Activated CD4-positive, alpha-beta T cell treated with anti-CD3 and anti-CD28 coated beads, Interleukin-2, amount 50 U/mL, for 48 hours (primary cell): ENCODE results near the gene COBL.
A peak's percentile ranks its signal among the peaks of the same experiment; 100 is the strongest.

Source experiments
- DNase-seq, 2 experiments: peaks; one replicate each; pipeline ENCODE4 v3.0.0-alpha.2; 2020

The COBL gene

DNA sequence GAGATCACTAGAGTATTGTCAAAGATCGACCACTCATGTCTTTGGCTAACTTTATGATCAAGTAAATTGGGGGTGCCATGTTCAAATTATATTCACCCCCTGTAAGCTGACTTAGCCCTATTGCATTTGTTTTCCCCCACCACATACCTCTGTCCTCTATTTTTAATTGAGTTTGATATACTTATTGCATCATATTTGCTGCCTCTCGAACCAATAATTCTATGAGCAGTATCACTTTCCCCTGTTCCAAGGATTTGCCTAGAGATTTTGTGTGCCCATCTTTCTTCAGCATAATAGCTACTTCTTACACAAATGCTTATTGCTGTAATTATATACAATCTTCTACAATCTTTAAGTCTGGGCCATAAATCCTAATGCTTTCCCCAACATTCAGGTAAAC, 245.2 kb downstream of the COBL start:
- no peak for DNase-seq

DNA sequence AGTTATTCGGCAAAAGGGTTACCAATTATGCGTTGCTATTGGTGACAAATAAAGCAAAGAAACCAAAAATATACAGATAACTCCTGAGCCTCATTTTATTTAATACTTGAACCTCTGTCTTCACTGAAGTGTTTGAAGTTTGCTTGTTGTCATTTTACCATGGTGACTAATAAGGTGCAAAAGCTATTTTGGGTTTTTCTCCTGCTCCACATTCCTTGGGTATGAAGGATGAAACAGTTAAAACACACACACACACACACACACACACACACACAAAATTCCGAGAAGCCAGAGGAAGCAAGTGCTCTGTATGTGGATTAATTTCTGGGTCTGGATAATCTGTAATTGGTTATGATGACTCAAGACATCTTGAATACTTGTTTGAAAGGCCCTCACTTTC, 246.5 kb downstream of the COBL start:
- DNase-seq, result no peak

DNA sequence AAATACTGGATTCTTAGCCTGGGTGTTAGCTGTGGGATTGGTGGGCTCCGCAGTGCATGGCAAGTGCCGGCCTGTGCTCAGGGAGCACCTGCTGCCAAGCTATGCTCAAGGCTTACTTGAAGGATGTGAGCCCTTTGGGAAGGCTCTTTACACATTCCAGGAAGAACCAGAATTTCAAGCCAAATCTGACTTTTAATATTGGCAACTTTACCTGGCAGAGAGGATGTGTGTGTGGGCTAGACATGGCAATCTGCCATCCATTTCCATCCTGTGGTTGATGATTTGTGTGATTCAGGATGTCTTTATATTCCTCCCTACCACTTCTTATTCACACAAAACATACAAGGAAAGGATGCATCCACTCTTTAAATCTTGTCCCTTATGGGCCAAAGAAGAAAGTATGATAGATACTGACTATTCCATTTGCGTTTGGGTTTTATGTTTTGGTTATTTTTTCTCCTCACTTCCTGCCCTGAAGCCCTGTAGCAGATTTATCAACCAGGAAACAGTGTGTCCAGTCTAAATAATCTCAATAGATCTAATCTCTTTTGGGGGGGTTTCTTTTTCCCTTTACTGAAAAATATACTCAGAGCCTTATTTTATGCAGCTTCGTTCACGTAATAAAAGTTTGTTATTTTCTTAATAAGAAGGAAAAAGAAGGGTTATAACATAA, 247.1 kb downstream of the COBL start:
- DNase-seq, result no peak

DNA sequence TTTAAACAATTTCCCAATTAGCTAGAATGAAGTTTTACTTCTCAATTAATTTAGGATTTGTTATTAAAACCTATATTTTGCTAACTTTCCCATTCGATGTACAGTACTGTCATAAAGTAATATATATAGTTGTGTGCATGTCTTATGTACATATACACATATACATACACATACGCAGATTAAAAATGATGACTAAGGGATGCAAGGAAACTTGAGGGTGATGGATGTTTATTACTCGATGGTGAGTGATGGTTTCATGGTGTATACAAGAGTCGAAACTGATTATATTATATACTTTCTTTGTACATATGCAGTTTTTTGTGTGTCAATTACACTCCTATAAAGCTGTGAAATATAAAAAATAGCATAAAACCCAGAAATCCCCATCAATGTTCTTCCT, 248.2 kb downstream of the COBL start:
- DNase-seq, result no peak

DNA sequence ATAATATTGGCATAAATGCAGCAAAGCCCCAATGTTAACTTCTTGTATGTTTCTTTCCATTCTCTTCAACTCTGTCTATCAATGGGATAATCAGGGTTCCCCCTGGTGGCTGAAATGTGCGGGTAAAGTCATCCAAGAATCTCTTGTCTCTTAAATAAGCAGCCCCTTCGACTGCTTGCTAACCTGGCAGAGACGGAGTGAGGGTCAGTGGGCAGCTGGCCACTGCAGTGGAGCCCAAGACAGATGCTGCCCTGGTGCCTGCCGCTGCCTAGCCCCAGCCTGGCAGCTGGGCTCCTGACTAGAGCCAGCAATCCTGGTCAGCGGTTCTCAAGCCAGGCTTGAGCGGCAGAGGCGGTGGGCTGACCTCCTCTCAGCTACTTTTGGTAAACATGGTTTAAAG, 248.9 kb downstream of the COBL start:
- peak; percentile 52 to 56 for DNase-seq

DNA sequence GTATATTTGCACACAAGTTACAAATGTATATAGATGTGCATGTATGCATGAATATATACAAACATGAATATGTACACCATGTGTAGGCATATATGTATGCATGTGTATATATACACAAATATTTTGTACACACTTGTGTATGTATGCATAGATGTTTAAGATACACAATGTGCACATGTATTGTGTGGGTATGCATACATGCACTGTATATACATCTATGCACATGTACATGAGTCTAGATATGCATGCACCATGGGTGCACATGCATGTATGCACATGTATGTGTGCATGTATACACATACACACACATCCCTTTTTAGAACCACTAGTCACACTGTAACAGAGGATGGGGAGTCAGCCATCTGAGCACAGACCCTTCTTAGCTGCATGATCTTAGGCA, 249.4 kb downstream of the COBL start:
- no peak for DNase-seq

DNA sequence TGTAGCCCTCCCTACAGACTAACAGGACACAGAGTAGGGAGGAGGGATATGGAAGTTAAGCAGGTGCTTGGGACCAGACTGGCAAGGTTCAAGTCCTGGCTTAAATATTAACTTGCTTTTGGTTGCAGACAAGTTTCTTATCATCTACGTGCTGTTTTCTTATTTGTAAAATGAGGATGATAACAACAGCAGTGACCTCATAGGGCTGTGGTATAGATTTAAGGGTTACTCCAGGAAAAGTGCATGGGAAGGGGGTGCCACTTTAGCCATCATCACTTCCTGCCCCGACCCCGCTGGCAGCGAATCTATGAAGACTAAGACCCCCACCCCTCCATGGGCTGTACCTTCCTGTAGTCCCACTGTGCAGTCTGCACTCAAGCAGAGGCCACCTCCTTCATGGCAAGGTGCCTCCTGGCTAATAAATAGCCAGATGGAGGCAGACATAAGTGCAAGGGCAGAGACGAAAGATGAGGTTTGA, 250.2 kb downstream of the COBL start:
- no peak for DNase-seq

DNA sequence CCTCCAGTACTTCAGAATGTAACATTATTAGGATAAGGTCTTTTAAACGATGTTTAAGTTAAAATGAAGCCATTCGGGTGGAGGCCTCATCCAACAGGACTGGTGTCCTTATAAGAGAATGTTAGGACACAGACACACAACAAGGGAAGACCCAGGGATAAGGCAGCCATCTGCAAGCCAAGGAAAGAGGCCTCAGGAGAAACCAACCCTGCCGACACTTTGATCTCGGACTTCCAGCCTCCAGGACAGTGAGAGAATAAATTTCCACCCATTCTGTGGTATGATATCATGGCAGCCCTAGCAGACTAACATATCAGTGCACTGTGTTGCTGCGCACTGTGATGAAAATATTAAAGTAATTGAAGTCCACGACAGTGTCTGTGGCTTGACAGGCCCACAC, 250.8 kb downstream of the COBL start:
- DNase-seq, result no peak

DNA sequence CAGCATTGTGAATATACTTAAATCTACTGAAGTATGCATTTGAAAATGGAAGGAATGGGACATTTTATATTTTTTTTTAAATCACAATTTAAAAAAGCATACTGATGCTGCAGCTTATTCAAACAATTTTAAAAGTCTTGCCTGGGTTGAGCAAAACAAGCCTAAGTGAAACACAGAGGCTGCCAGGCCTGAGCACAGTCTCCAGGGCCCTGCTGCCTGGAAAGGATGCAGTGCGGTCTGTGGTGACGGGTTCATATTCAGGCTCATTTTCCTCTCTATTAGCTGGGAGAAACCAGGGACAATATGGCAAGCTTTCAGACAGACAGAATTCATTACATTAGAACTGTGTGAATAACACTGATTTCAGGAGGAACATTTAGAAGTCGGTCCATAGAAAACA, 251.9 kb downstream of the COBL start:
- no peak for DNase-seq

DNA sequence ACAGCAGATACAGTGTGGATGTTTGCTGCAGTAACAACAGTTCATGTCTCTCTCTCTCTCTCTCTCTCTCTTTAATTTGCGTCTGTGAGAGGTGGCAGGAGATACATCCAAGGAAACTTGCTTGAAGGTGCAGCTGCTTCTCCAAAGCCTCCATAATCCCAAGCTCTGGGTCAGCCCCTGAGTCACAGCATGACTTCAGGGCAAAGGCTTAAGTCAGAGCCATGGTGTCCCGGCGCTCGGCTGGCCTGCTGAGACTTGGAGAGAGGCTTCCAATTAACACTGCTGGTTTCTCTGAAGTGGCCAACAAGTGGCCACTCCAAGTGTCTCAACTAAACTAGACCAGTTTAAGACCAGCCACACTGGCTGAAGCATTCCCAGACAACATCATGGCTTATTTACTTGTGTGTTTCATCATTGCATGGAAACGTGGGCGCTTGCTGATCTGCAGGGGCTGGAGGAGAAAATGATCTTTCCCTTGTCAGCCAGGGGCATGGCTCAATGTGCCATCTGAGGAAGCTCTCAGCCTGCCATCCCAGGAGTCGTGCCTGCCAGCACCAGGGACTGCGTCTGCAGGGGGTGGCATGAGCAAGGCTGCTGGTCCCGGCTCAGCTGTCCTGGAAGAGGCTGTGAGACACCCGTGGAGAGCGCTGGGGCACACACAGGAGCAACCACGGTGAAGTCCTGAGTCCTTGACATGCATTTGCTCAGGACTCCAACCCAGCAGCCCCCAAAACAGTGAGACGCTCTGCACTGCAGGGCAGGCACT, 254.2 kb downstream of the COBL start:
- DNase-seq, result no peak

DNA sequence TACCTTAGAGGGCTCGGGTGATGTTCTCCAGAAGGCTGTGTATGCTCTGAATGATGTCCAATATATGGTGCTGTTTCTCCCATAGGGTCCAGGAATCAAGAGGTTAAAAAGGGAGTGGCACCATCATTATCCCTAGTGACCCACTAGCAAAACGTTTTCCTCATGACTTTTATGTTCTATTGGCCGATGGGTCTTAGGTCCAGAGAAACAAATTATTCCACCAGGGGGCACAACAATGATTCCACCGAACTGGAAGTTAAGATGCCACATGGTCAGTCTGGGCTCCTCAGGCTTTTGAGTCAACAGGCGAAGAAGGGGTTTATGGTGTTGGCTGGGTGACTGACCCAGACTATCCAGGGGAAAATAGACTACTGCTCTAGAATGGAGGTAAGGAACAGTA, 256.1 kb downstream of the COBL start:
- no peak for DNase-seq

DNA sequence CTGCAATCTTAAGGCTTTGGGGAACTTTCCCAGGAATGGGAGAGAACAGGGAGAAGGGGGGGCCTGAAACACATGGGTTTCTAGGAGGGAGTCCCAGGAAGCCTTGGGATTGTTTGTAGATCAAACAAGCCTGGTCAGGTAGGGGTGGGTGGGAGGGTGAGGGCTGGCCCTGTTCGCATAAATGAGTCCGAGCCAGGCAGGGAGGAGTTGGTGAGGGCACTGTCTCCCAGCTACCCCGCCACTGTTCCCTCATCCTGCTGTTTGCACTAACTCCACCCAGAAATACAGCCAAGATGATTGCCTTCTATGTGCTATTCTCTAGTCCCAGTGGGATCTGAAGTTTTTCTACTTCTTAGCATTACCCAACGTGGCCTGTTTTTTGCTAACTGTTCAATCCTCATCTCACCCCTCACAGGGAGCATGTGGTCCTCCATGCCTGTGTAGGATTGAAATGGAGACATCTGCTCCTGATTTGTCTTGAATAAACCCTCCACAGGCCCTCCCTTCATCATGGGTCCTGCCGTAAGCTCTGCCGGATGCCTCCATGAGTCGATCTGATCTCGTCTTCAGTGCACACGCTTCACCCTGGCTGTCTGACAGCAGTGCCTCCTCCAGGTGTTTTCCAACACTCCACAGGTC, 257.0 kb downstream of the COBL start:
- DNase-seq, result no peak

DNA sequence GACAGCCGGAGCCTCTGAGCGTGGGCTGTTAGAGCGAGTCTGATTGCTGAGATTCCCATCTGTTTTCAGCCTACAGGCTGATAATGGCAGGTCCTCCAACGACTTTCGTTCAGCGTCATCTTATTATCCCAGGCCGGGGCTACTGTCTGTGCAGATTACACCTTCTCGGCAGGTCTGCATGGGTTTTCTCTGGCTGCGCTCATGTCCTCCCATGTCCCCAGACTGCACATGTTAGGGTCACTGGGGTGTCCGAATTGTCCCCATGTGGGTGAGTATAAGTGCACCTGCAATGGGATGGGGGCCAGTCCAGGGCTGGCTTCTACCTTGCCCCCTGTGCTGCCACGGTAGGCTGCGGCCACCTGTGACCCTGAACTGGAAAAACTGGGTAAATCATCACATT, 257.8 kb downstream of the COBL start:
- no peak for DNase-seq

DNA sequence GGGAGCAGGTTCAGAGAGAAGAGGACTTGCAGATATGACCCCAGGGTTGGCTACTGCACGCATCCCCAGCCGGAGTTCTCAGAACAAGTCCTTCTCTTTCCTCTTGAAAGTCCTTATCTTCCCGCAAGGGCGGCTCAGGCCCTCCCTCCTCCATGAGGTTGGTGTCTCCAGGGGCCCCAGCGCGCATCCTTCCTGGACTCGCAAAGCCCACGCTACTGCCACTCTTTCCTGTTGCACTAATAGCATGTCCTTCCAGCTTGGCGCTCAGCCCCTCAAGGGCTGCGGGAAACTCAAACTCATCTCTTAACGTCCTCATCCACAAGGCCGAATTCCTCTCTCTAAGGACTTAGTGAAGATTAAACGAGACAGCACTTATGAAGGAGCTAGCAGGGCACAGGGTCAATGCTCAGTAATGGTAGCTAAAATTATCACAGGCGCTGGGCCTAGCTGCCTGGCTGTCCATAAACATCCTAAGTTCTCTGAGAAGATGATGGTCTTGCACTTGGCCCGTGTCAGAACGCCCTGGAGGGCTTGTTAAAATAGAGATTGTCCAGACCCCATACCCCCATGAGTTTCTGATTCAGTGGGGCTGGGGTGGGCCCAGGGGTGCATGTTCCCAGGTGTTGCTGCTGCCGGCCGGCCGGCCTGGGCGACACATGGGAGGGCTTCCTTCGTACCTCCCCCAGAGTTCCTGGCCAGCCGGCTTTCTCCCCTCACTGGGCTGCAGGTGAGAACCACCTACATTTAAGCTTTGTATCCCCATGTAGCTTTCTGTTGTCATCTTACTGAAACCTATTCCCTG, 261.4 kb downstream of the COBL start:
- no peak for DNase-seq

DNA sequence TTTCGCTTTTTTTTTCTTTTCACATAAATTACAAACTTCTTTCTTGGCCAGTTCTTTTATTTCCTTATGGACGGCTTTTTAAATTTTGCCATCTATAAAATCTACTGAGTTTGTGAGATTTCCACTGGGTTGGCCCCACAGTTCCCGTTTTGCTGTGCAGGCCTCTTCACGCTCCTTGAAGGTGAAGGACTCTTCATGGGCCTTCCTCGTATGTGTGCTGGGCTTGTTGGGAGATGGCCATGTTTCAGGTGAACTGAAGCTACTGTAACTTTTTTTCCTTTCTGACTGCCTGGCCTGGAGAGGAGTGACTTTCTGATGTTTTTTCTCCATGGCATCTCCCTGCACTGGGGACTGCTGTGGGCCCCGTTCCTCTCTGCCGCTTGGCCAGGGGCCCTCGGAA, 262.4 kb downstream of the COBL start:
- DNase-seq, result no peak

DNA sequence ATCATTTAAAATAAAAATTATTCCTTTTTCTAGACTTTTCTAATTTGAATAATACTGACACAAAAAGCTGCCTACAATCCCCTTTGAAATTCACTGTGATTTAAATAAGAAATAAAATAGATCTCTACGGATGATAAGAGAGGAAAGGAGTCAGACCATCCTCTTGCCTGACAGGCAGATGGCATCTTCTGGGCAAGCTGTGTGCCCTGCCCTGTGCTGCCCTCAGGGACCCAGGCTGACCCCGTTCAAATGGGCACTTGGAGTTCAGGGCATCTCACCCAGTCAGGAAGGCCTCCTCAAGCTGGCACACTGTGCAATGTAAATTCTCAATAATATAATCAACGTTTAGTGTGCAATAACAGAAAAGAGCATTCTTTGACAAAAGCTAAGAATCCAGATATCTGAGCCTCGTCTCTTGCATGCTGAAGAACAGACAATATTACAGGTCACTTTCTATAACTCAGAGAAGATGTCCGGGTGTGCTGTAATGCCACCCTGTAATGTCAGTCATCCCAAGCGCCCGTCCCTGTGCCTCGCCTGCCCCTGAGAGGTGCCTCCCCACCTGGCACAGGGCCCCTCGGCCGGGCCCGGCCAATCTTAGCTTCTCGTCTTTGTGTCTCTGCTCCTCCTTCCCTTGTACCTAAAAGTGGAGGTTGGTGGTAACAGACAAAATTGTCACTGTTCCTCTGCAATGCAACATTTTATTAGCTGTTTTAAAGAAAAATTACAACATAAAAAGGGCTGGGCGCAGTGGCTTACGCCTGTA, 263.3 kb downstream of the COBL start:
- no peak for DNase-seq

DNA sequence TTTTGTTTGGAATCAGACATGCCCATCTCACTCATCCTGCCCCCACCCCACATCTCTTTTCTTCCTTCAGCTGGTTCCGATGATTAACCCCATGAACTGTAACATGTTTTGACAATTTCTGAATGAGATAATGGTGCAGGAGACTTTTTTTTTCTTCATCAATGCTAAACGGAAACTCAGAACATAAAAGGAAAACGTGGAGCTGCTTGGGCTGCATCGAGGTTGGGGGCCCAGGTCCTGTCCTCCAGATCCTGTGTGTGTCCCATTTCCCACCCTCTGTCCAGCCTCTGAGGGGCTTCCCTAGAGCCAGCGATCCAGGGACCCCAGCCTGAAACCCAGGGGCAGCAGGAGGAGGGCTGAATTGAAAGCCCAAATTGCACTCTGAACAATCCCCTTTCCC, 270.1 kb downstream of the COBL start:
- no peak for DNase-seq

DNA sequence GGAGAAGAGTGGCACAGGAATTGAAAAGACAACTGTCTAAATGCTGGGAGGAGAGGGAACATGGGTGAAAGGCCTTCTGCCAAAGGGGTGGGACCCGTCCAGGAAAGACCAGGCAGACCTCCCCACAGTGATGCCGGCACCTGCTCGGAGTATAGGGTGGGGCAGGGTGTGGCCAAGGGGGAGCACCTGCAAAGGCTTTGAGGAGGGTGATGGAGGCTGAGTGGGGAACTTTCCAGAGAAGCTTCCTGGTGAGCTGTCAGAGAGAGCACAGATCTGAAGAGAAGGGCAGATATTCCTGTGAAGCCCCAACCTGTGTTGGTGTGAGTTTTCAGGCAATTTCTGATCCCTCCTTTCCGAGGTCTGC, 270.5 kb downstream of the COBL start:
- no peak for DNase-seq

DNA sequence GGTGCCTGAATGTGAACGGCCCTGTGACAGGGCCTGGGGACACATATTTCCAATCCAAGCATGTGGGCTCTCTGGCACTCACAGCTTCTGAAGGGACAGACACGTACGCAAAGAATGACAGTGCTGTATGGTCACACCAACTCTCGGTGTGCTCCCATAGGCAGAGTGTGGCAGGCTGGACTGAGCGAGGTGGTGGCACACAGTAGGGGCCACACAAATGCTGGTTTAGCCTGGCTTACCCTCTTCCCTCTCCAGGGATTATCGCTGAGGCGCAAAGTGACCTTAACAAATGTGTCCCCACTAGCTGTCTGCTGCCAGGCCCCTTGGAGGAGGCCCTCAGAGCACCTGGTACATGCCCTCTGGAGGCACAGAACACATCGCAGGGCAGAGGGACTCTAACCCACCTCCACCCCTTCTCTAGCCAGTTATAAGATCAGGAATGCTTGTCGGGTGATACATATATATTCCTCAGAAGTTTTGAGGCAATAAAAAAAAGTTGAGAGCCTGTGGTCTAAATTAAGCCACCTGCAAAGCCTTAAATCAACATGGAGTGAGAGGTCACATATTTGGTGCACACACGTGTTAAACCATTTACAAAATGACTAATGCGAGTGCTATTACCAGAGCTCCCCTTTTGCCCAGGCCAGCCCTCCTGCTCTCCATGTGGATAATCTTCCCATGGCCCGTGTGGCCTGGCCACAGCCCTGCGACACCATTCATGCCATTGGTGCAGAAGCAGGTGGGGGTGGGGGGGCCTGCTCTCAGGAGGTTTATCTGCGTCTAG, 271.1 kb downstream of the COBL start:
- no peak for DNase-seq

DNA sequence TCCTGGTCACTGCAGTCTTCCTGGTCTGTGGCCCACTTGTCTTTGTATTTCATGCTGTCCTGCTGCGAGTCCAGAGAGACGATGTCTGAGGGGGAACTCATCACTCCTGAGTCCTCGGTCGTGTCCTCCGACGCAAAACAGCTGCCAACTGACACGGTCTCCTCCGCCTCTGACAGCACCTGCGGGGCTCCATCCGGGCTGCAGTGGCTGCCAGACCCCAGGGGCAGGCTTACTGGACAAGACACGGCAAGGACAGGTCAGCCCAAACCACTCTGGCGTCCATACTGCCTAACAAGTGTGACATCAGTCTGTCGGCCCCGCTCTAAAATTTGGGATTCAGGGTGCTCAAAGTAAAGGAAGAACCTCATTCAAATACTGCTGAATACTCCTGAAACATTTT, 273.1 kb downstream of the COBL start:
- DNase-seq, result no peak

DNA sequence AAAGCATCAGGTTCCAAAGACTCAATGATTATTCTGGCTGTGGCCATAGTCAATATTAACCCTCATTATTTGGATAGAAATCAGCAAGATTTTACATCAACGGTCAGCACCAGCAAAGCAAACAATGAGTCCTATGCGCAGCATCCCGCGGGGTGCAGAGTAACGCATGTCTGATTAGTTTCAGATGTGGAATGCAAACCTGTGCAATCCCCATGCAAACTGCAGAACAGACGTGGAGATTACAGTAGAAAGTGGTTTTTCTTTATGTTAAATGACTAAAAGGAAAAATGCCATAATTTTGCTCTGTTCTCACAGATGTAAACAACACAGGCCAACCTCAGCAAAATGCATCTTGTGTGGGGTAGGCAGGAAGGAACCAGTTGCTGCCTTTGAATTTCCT, 275.8 kb downstream of the COBL start:
- DNase-seq, result no peak

DNA sequence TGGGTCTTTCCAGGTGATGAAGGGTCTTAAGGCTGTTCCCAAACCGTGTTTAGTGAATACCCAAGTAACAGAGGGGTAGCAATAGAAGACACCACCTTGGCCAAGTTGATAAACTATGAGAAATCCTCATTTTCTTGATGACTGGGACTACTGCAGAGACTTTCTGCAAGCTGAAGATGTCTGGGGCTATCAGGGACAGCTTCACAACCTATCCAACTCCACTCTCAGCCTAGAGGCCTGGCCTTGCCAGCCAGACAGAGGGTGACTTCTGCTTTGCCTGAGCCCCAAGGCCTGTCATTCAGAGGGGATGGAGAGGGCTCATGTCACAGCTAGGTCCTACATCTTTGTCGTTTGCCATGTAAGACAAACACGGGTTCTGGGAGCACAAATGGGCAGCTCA, 278.0 kb downstream of the COBL start:
- DNase-seq, result no peak
